ENCODE measurements around the gene TMEM203. TPM values are rescaled to one million over a fixed set of nuclear protein-coding genes. Genes with fewer than 3 reads are reported as not detected.

The TMEM203 gene
- total and polyA plus RNA-seq, 4 donors = 19.9 to 27.5 (median 21.5) TPM

DNA sequence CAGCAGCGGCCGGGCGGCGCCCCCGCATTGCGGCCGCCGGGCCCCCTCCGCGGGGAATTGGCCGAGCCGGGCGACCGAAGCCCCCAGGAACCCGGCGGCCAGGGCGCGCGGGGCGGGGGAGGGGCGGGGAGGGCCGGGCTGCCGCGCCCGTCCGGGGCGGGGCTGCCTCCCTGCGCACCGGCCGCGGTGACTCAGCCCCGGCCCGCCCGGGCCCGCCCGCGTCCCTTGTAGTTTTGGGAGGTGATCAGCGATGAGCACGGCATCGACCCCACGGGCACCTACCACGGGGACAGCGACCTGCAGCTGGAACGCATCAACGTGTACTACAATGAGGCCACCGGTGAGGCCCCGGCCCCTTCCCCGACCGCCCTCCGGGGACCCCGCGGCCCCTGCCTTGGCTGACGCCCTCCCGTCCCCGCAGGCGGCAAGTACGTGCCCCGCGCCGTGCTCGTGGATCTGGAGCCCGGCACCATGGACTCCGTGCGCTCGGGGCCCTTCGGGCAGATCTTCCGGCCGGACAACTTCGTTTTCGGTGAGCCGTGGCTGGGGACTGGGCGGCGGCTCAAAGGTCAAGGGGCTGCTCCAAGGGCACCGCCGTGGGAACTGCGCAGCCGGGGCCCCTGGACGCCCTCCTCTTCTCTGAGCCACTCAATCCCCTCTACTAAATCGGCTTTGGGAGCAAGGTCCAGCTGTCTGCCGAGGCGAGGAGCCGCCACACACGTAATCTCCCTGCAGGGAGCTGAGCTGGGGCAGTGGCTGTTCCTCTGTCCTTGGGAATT is 36.2 kb upstream of the TMEM203 start:
- Histone ChIP-seq H3K36me3 (ENCODE audit: control insufficient read depth in 4 of 4, insufficient read depth in 3 of 4, low read depth in 1 of 4, low read length in 3 of 4) (peaks cover 0 to 11% (median 5%) of the 10 kb centered on the region in 4 donors), H3K27me3 (ENCODE audit: control insufficient read depth in 4 of 4, insufficient read depth in 4 of 4, low read length in 3 of 4) (no peaks in the 10 kb centered on the region), H3K27ac (ENCODE audit: low read depth in 1 of 2, low read length in 2 of 2) (peak overlapping the region; percentile 66 to 80), H3K4me3 (ENCODE audit: low read depth in 1 of 3, low read length in 3 of 3) (peak overlapping the region; percentile 77 to 97 (median 88)), H3K9ac (ENCODE audit: low read depth in 1 of 2, low read length in 2 of 2) (peak overlapping the region in 1 of 2 donors; percentile 82), H3K9me3 (ENCODE audit: control insufficient read depth in 4 of 4, low read length in 3 of 4) (no peaks in the 10 kb centered on the region), H3K4me1 (ENCODE audit: control insufficient read depth in 4 of 4, insufficient read depth in 4 of 4, low read length in 3 of 4) (peaks cover 3 to 42% (median 17%) of the 10 kb centered on the region in 4 donors)
- under 1% methylated on average over 83 of the region's 83 CpGs for WGBS
- DNase-seq (ENCODE audit: low spot score) = peak; percentile 73
- TF ChIP-seq, protein P1, sequence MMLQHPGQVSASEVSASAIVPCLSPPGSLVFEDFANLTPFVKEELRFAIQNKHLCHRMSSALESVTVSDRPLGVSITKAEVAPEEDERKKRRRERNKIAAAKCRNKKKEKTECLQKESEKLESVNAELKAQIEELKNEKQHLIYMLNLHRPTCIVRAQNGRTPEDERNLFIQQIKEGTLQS (IDR thresholded peaks at IDR 0.05) = no peak
- TF ChIP-seq, protein P2, sequence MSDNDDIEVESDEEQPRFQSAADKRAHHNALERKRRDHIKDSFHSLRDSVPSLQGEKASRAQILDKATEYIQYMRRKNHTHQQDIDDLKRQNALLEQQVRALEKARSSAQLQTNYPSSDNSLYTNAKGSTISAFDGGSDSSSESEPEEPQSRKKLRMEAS (IDR thresholded peaks at IDR 0.05) = no peak
- TF ChIP-seq HNF4G (IDR thresholded peaks at IDR 0.05) = no peak
- no peak for TF ChIP-seq EGR1 (IDR thresholded peaks at IDR 0.05; ENCODE audit: low read depth in 2 of 2)
- TF ChIP-seq, protein P3, sequence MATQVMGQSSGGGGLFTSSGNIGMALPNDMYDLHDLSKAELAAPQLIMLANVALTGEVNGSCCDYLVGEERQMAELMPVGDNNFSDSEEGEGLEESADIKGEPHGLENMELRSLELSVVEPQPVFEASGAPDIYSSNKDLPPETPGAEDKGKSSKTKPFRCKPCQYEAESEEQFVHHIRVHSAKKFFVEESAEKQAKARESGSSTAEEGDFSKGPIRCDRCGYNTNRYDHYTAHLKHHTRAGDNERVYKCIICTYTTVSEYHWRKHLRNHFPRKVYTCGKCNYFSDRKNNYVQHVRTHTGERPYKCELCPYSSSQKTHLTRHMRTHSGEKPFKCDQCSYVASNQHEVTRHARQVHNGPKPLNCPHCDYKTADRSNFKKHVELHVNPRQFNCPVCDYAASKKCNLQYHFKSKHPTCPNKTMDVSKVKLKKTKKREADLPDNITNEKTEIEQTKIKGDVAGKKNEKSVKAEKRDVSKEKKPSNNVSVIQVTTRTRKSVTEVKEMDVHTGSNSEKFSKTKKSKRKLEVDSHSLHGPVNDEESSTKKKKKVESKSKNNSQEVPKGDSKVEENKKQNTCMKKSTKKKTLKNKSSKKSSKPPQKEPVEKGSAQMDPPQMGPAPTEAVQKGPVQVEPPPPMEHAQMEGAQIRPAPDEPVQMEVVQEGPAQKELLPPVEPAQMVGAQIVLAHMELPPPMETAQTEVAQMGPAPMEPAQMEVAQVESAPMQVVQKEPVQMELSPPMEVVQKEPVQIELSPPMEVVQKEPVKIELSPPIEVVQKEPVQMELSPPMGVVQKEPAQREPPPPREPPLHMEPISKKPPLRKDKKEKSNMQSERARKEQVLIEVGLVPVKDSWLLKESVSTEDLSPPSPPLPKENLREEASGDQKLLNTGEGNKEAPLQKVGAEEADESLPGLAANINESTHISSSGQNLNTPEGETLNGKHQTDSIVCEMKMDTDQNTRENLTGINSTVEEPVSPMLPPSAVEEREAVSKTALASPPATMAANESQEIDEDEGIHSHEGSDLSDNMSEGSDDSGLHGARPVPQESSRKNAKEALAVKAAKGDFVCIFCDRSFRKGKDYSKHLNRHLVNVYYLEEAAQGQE (IDR thresholded peaks at IDR 0.05) = no peak
- TF ChIP-seq FOXA1 (IDR thresholded peaks at IDR 0.05) = no peak
- no peak for TF ChIP-seq RAD21 (IDR thresholded peaks at IDR 0.05)
- peak; percentile 16 to 48 for TF ChIP-seq HNF4A (conservative IDR thresholded peaks at IDR 0.05)
- TF ChIP-seq RXRA (IDR thresholded peaks at IDR 0.05) = no peak

DNA sequence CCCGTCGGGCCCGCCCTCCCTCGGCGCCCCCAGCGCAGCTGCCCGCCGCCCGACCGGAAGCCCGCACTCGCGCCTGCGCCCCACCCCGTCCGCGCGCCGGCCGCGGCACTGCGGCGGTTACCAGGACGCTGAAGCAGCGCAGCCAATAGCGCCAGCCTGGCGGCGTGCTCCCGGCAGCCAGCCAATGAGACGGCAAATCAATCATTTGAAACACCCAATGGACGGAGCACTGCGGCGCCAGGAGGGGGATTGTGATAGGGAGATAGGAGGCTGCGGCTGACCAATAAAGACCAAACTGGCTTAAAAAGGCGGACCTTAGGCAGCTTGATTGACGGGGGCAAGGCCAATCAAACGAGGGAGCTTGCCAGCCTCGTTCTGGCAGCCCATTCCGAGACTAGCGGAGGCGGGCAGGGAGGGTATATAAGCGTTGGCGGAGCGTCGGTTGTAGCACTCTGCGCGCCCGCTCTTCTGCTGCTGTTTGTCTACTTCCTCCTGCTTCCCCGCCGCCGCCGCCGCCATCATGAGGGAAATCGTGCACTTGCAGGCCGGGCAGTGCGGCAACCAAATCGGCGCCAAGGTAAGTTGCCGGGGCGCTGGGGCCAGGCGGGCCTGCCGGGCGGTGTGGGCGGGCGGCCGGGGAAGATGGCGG is 35.5 kb upstream of the TMEM203 start, which contains the start of gene TUBB4B:
TUBB4B (plus strand) TSS at position 447 of the 649 bp plus-strand sequence; CDS start at position 521, 74 bp downstream.
- peak in 1 of 2 donors; percentile 62 for TF ChIP-seq GABPA (IDR thresholded peaks at IDR 0.05 in 1 of 2, conservative IDR thresholded peaks at IDR 0.05 in 1 of 2)
- peak; percentile 100 for TF ChIP-seq SP1 (IDR thresholded peaks at IDR 0.05)
- peak; percentile 99 for TF ChIP-seq TAF1 (conservative IDR thresholded peaks at IDR 0.05)
- no peak for TF ChIP-seq JUND (IDR thresholded peaks at IDR 0.05)
- TF ChIP-seq, protein P4, sequence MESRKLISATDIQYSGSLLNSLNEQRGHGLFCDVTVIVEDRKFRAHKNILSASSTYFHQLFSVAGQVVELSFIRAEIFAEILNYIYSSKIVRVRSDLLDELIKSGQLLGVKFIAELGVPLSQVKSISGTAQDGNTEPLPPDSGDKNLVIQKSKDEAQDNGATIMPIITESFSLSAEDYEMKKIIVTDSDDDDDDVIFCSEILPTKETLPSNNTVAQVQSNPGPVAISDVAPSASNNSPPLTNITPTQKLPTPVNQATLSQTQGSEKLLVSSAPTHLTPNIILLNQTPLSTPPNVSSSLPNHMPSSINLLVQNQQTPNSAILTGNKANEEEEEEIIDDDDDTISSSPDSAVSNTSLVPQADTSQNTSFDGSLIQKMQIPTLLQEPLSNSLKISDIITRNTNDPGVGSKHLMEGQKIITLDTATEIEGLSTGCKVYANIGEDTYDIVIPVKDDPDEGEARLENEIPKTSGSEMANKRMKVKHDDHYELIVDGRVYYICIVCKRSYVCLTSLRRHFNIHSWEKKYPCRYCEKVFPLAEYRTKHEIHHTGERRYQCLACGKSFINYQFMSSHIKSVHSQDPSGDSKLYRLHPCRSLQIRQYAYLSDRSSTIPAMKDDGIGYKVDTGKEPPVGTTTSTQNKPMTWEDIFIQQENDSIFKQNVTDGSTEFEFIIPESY (IDR thresholded peaks at IDR 0.05) = no peak
- TF ChIP-seq HNF4A (conservative IDR thresholded peaks at IDR 0.05) = no peak
- TF ChIP-seq EGR1 (IDR thresholded peaks at IDR 0.05; ENCODE audit: low read depth in 2 of 2) = peak in 1 of 2 donors; percentile 70
- TF ChIP-seq, protein P3 (IDR thresholded peaks at IDR 0.05) = peak; percentile 94
- peak; percentile 93 for TF ChIP-seq YY1 (IDR thresholded peaks at IDR 0.05)
- under 1% methylated on average over 67 of the region's 67 CpGs for WGBS
- Histone ChIP-seq H3K9me3 (ENCODE audit: control insufficient read depth in 4 of 4, low read length in 3 of 4) (no peaks in the 10 kb centered on the region), H3K27ac (ENCODE audit: low read depth in 1 of 2, low read length in 2 of 2) (peak within 1 kb of the TSS; percentile 74 to 92), H3K4me3 (ENCODE audit: low read depth in 1 of 3, low read length in 3 of 3) (peak within 1 kb of the TSS; percentile 77 to 97 (median 88)), H3K9ac (ENCODE audit: low read depth in 1 of 2, low read length in 2 of 2) (peak within 1 kb of the TSS in 1 of 2 donors; percentile 82), H3K36me3 (ENCODE audit: control insufficient read depth in 4 of 4, insufficient read depth in 3 of 4, low read depth in 1 of 4, low read length in 3 of 4) (peaks cover 0 to 11% (median 5%) of the 10 kb centered on the region in 4 donors), H3K4me1 (ENCODE audit: control insufficient read depth in 4 of 4, insufficient read depth in 4 of 4, low read length in 3 of 4) (peaks cover 8 to 49% (median 21%) of the 10 kb centered on the region in 4 donors), H3K27me3 (ENCODE audit: control insufficient read depth in 4 of 4, insufficient read depth in 4 of 4, low read length in 3 of 4) (no peaks in the 10 kb centered on the region)
- peak; percentile 97 for DNase-seq (ENCODE audit: low spot score)
